Astrocyte (in vitro differentiated cells and primary cell): ENCODE data around the gene TRERF1. TPM values are rescaled to one million over a fixed set of nuclear protein-coding genes. Genes with fewer than 3 reads are reported as not detected.

Experiments
- DNase-seq: peaks from one replicate; pipeline ENCODE4 v3.0.0-alpha.2; 2010; ENCODE audit warnings: low read depth
- FAIRE-seq: peaks from 2 replicates; lab custom pipeline; 2011; peaks lifted over from hg19 to GRCh38; lab: Jason Lieb, UNC
- H2AFZ ChIP-seq: 2 replicates; pipeline ENCODE4 v1.6.0; 2012; ENCODE audit warnings: low read depth, low read length, inconsistent platforms
- H3K27ac ChIP-seq: 2 replicates; pipeline ENCODE4 v1.5.1; 2011; ENCODE audit warnings: low read depth, low read length, inconsistent platforms
- H3K27me3 ChIP-seq: 2 replicates; pipeline ENCODE4 v1.6.0; 2011; ENCODE audit warnings: low read length, inconsistent platforms; ENCODE audit not compliant: insufficient read depth
- H3K36me3 ChIP-seq: 2 replicates; pipeline ENCODE4 v1.5.1; 2011; ENCODE audit warnings: low read length, inconsistent platforms; ENCODE audit not compliant: insufficient read depth
- H3K4me1 ChIP-seq: 2 replicates; pipeline ENCODE4 v1.5.1; 2011; ENCODE audit warnings: low read length, inconsistent platforms; ENCODE audit not compliant: insufficient read depth
- H3K4me2 ChIP-seq: 2 replicates; pipeline ENCODE4 v1.6.0; 2012; ENCODE audit warnings: low read length, inconsistent platforms
- H3K4me3 ChIP-seq: 2 replicates; pipeline ENCODE4 v1.5.1; 2011; ENCODE audit warnings: low read depth, mild to moderate bottlenecking, low read length, inconsistent platforms; ENCODE audit not compliant: insufficient read depth
- H3K79me2 ChIP-seq: 2 replicates; pipeline ENCODE4 v1.6.0; 2012; ENCODE audit warnings: mild to moderate bottlenecking, low read length, inconsistent platforms; ENCODE audit not compliant: insufficient read depth
- H3K9ac ChIP-seq: 2 replicates; pipeline ENCODE4 v1.6.0; 2012; ENCODE audit warnings: mild to moderate bottlenecking, low read length, inconsistent platforms
- H3K9me3 ChIP-seq: 2 replicates; pipeline ENCODE4 v1.5.1; 2012; ENCODE audit warnings: low read depth, mild to moderate bottlenecking, low read length, inconsistent platforms; ENCODE audit not compliant: insufficient read depth
- H4K20me1 ChIP-seq: 2 replicates; pipeline ENCODE4 v1.6.0; 2012; ENCODE audit warnings: low read length, inconsistent platforms; ENCODE audit not compliant: insufficient read depth
- H3K27ac Mint-ChIP-seq: one replicate; pipeline ENCODE4 v1.8.0; 2021; ENCODE audit warnings: mild to moderate bottlenecking, mixed read lengths; ENCODE audit not compliant: unreplicated experiment
- H3K27me3 Mint-ChIP-seq: one replicate; pipeline ENCODE4 v1.8.0; 2021; ENCODE audit warnings: low read depth, mixed read lengths; ENCODE audit not compliant: unreplicated experiment
- H3K36me3 Mint-ChIP-seq: one replicate; pipeline ENCODE4 v1.8.0; 2021; ENCODE audit warnings: low read depth, mixed read lengths; ENCODE audit not compliant: unreplicated experiment
- H3K4me1 Mint-ChIP-seq: one replicate; pipeline ENCODE4 v1.8.0; 2021; ENCODE audit warnings: low read depth, mixed read lengths; ENCODE audit not compliant: unreplicated experiment
- H3K4me3 Mint-ChIP-seq: one replicate; pipeline ENCODE4 v1.8.0; 2021; ENCODE audit warnings: mild to moderate bottlenecking, moderate library complexity, mixed read lengths; ENCODE audit not compliant: unreplicated experiment
- H3K9me3 Mint-ChIP-seq: one replicate; pipeline ENCODE4 v1.8.0; 2021; ENCODE audit warnings: mild to moderate bottlenecking, mixed read lengths; ENCODE audit not compliant: unreplicated experiment
- CTCF ChIP-seq: IDR thresholded peaks from 2 replicates; pipeline ENCODE4 v1.5.1; 2011; ENCODE audit warnings: low read depth, mild to moderate bottlenecking, inconsistent platforms, low read length, moderate library complexity; ENCODE audit not compliant: insufficient read depth
- EZH2 ChIP-seq: IDR thresholded peaks from 2 replicates; pipeline ENCODE4 v1.6.1; 2012; ENCODE audit warnings: mild to moderate bottlenecking, low read length, inconsistent platforms; ENCODE audit not compliant: insufficient read depth
- total RNA-seq: library from RNA; stranded (reverse); gene quantifications from 2 replicates; pipeline ENCODE4 v1.2.1, GENCODE V29; 2021

Gene TRERF1
- total RNA-seq, 1 donor from 2014 or later = 8.6 TPM

- Histone ChIP-seq H3K27me3 (no peaks in the 10 kb centered on the region), H3K27ac (no peak overlapping the region), H3K4me2 (no peak overlapping the region), H3K4me1 (peaks cover 8% of the 10 kb centered on the region), H3K9me3 (no peaks in the 10 kb centered on the region), H4K20me1 (no peaks in the 10 kb centered on the region), H2AFZ (no peak overlapping the region), H3K4me3 (no peak overlapping the region), H3K36me3 (no peaks in the 10 kb centered on the region), H3K9ac (no peak overlapping the region), H3K79me2 (peaks cover 4% of the 10 kb centered on the region)
- Mint-ChIP-seq H3K36me3 (peaks cover 8% of the 10 kb centered on the region), H3K9me3 (peaks cover 3% of the 10 kb centered on the region), H3K27me3 (no peaks in the 10 kb centered on the region), H3K4me1 (peaks cover 13% of the 10 kb centered on the region), H3K27ac (no peak overlapping the region), H3K4me3 (no peak overlapping the region)
- TF ChIP-seq CTCF (no peak), EZH2 (no peak)
- FAIRE-seq (no peak), DNase-seq (no peak)
Observed at GRCh38 chr6:42355416-42355815, 96.3 kb downstream of the TRERF1 start.

DNA sequence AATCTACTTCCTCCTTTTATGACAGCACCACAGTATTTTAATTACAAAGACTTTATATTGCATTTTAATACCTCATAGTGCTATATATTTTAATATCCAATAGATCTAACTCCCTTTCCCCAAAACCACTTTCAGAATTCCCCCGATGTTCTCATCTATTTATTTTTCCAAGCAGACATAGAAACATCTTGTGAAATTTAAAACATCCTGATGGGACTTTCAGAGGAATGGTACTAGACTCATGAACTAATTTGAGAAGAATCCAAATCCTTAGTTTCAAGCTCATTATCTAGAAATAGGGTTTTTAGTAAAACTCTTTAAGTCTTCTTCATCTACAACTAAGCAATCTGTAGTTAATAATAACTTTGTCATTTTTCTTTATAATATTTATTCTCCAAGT lies 97.0 kb downstream of the TRERF1 start:
- FAIRE-seq = no peak
- no peak overlapping the region for H3K27ac Mint-ChIP-seq
- H3K4me3 ChIP-seq = no peak overlapping the region

More for the DNA sequence above, 97.0 kb downstream of the TRERF1 start:
- H3K4me1 ChIP-seq = peaks cover 8% of the 10 kb centered on the region
- no peak overlapping the region for H2AFZ ChIP-seq
- H4K20me1 ChIP-seq = no peaks in the 10 kb centered on the region
- H3K9ac ChIP-seq = no peak overlapping the region
- Mint-ChIP-seq H3K36me3 (peaks cover 8% of the 10 kb centered on the region), H3K27me3 (no peaks in the 10 kb centered on the region), H3K9me3 (peaks cover 3% of the 10 kb centered on the region), H3K4me3 (no peak overlapping the region), H3K4me1 (peaks cover 15% of the 10 kb centered on the region)
- H3K36me3 ChIP-seq = no peaks in the 10 kb centered on the region
- H3K4me2 ChIP-seq = no peak overlapping the region
- no peak for DNase-seq
- H3K9me3 ChIP-seq = no peaks in the 10 kb centered on the region
- peaks cover 4% of the 10 kb centered on the region for H3K79me2 ChIP-seq
- no peaks in the 10 kb centered on the region for H3K27me3 ChIP-seq
- no peak overlapping the region for H3K27ac ChIP-seq
- TF ChIP-seq CTCF (no peak), EZH2 (no peak)
